Epithelial cell of esophagus (primary cell): Measurements from ENCODE around the gene DYNLT4.
A peak's percentile ranks its signal among the peaks of the same experiment; 100 is the strongest.

Experiments used
- DNase-seq: peaks from one replicate; pipeline ENCODE4 v3.0.0; 2010; ENCODE audit warnings: low read depth
- H3K4me3 ChIP-seq: 2 replicates; pipeline ENCODE4 v1.5.1; 2011; ENCODE audit warnings: mild to moderate bottlenecking, low read length, control low read depth
- TF ChIP-seq, protein P1 (sequence below): IDR thresholded peaks from 2 replicates; pipeline ENCODE4 v1.5.1; 2011; ENCODE audit warnings: low read depth, mild to moderate bottlenecking, low read length, control low read depth, inconsistent platforms; ENCODE audit not compliant: insufficient read depth; ENCODE audit errors: missing control alignments

Gene DYNLT4

GRCh38 chr1:44835738-44836675, 28.9 kb upstream of the DYNLT4 start:
- no peak overlapping the region for H3K4me3 ChIP-seq
- DNase-seq = peak; percentile 85

GRCh38 chr1:44834328-44834727, 27.2 kb upstream of the DYNLT4 start:
- no peak for DNase-seq
- no peak overlapping the region for H3K4me3 ChIP-seq
- TF ChIP-seq, protein P1, sequence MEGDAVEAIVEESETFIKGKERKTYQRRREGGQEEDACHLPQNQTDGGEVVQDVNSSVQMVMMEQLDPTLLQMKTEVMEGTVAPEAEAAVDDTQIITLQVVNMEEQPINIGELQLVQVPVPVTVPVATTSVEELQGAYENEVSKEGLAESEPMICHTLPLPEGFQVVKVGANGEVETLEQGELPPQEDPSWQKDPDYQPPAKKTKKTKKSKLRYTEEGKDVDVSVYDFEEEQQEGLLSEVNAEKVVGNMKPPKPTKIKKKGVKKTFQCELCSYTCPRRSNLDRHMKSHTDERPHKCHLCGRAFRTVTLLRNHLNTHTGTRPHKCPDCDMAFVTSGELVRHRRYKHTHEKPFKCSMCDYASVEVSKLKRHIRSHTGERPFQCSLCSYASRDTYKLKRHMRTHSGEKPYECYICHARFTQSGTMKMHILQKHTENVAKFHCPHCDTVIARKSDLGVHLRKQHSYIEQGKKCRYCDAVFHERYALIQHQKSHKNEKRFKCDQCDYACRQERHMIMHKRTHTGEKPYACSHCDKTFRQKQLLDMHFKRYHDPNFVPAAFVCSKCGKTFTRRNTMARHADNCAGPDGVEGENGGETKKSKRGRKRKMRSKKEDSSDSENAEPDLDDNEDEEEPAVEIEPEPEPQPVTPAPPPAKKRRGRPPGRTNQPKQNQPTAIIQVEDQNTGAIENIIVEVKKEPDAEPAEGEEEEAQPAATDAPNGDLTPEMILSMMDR = no peak

More at GRCh38 chr1:44835738-44836675, 28.9 kb upstream of the DYNLT4 start:
- TF ChIP-seq, protein P1 = peak; percentile 93

- TF ChIP-seq, protein P1 = no peak
- no peak for DNase-seq
- no peak overlapping the region for H3K4me3 ChIP-seq
Observed at GRCh38 chr1:44832056-44832705, 25.0 kb upstream of the DYNLT4 start.

- DNase-seq = no peak
- TF ChIP-seq, protein P1 = no peak
- no peak overlapping the region for H3K4me3 ChIP-seq
Observed at GRCh38 chr1:44831516-44831915, 24.4 kb upstream of the DYNLT4 start.

DNA sequence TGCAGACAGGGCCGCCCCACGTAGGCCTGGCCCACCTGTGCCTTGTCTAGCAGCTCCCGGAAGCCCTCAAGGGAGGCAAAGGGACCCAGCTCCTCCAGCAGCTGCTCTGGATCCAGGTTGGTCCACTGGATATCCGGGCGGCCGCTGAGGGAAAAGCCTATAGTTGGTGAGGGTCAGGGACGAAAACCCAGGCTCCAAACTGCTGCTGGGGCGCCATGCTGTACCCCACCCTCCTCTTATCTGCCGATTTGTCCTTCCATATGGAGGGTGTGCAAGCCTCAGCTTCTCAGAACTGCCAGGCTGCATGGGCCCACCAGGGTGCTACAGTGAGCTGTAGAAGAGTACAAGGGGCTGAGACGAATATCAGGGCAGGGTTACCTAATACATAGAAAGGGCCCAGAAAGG, 23.8 kb upstream of the DYNLT4 start:
- no peak for DNase-seq
- TF ChIP-seq, protein P1 = no peak
- H3K4me3 ChIP-seq = no peak overlapping the region

DNA sequence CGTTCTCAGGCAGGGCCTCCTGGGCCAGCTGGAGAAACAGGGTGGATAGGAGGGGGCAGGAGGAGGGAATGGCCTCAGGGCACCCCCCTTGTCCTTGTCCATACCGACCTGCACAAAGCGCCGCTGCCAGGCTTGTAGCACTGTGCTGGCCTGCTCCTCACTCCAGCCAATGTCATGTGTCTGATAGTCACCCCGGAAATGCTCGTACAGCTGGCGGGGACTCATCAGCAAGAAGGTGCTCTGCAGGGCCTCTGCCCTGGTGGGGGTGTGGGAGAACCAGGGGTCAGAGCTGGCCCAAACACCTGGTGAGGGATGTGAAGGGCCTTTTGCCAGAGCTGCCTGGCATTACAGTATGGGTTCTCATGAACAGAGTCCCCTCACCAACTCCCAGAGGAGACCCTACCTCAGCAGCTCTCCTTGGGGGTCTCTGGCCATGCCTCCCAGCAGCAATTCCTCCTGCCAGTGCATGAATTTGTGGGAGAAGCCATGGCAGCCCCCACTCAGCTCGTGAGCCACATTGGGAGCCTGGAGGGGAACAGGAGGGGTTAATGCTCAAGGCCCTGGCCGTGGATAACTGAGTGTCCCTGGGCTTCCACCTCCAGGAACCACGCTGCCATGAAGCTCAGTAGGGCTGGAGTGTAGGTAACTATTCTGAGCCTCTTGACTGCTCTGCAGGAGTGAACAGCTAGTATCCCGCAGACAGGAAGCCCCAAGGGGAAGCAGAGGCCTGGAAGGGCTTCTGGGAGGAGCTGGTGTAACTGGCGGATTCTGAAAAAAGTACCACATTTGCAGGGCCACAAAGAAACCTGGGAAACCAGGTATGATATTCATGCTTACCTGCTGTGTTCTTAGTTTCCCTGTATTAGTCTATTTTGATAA, 22.6 kb upstream of the DYNLT4 start:
- no peak overlapping the region for H3K4me3 ChIP-seq
- DNase-seq = no peak
- TF ChIP-seq, protein P1 = no peak
